K562 (cell line): ENCODE results near the gene ZCCHC24. TPM values are rescaled to one million over a fixed set of nuclear protein-coding genes. Genes with fewer than 3 reads are reported as not detected.

Experiments used
- CREB1 ChIP-seq, 2 experiments: sonication (generic) in 1 of 2; formaldehyde crosslinking in 1 of 2; IDR thresholded peaks; 2 replicates each; pipeline versions ENCODE4 v1.6.1 to v1.8.0; 2012 to 2022; ENCODE audit warnings: inconsistent platforms in 1 of 2, mild to moderate bottlenecking in 1 of 2, missing genetic modification reagents in 1 of 2, moderate library complexity in 1 of 2
- DIDO1 ChIP-seq: fragments of 450-650 bp; IDR thresholded peaks from 2 replicates; pipeline ENCODE4 v1.6.1; 2016; ENCODE audit warnings: low read depth, missing biosample characterization, missing genetic modification characterization
- HMG20B ChIP-seq: fragments of 250-450 bp; sonication (Bioruptor Pico); IDR thresholded peaks from 2 replicates; pipeline ENCODE4 v1.5.0; 2021; ENCODE audit warnings: mild to moderate bottlenecking
- MYBL2 ChIP-seq, 2 experiments: fragments of 450-650 bp in 1 of 2; sonication (generic) in 1 of 2; formaldehyde crosslinking in 1 of 2; IDR thresholded peaks; 2 replicates each; pipeline versions ENCODE4 v1.6.1 to v1.8.1; 2017 to 2022; ENCODE audit warnings: borderline replicate concordance in 1 of 2, inconsistent platforms in 1 of 2, low read depth in 1 of 2, mild to moderate bottlenecking in 1 of 2, missing genetic modification reagents in 1 of 2, moderate library complexity in 1 of 2
- NR1H2 ChIP-seq: sonication (generic); formaldehyde crosslinking; IDR thresholded peaks from 2 replicates; pipeline ENCODE4 v1.4.0; 2020; ENCODE audit warnings: mild to moderate bottlenecking, missing genetic modification reagents
- PATZ1 ChIP-seq: fragments of 250-450 bp; sonication (Bioruptor Pico); IDR thresholded peaks from 2 replicates; pipeline ENCODE4 v1.5.0; 2020; ENCODE audit warnings: mild to moderate bottlenecking, borderline replicate concordance
- SMARCA5 ChIP-seq: fragments of 450-650 bp; IDR thresholded peaks from 2 replicates; pipeline ENCODE4 v1.6.1; 2016
- TBL1XR1 ChIP-seq, 2 experiments: IDR thresholded peaks; 2 replicates each; pipeline ENCODE4 v1.6.1; 2012; ENCODE audit warnings: improper control_type of control experiment in 2 of 2, low read length in 2 of 2, mild to moderate bottlenecking in 1 of 2
- ZNF197 ChIP-seq: fragments of 200-800 bp; sonication (Bioruptor generic); IDR thresholded peaks from 2 replicates; pipeline ENCODE4 v1.6.1; 2016; ENCODE audit warnings: low read depth, missing genetic modification characterization, missing compliant biosample characterization
- ZNF3 ChIP-seq: fragments of 250-450 bp; sonication (Bioruptor Pico); IDR thresholded peaks from 2 replicates; pipeline ENCODE4 v1.5.0; 2021; ENCODE audit warnings: mild to moderate bottlenecking, moderate library complexity
- ZNF398 ChIP-seq: fragments of 250-450 bp; sonication (Bioruptor Pico); IDR thresholded peaks from 2 replicates; pipeline ENCODE4 v1.8.0; 2021; ENCODE audit warnings: moderate library complexity, mild to moderate bottlenecking, inconsistent platforms
- ZNF655 ChIP-seq: fragments of 250-450 bp; sonication (Bioruptor Pico); IDR thresholded peaks from 2 replicates; pipeline ENCODE4 v1.5.0; 2021
- ZNF668 ChIP-seq: fragments of 250-450 bp; sonication (Bioruptor Pico); IDR thresholded peaks from 2 replicates; pipeline ENCODE4 v1.8.0; 2022; ENCODE audit warnings: mild to moderate bottlenecking, inconsistent platforms
- polyA plus RNA-seq, 8 experiments: library from polyadenylated mRNA; depleted of rRNA in 4 of 8; stranded (reverse) in 5 of 8; unstranded in 3 of 8; fragments of >200 nt; fragmentation: Nextera tagmentation in 2 of 8; fragmentation: Illumina TruSeq in 1 of 8; extraction: Ambion mirVana in 2 of 8; extraction: Trizol in 1 of 8; gene quantifications; 2 replicates each; pipeline versions ENCODE4 v1.2.1 to v1.2.3, GENCODE V29; 2011 to 2014; ENCODE audit warnings: inconsistent platforms in 1 of 8, missing spikeins in 1 of 8
- total RNA-seq, 7 experiments: library from RNA; depleted of rRNA in 6 of 7; stranded (reverse); fragments of >200 nt in 6 of 7; fragmentation: Illumina TruSeq in 2 of 7; extraction: Trizol in 2 of 7; gene quantifications; 2 replicates each; pipeline versions ENCODE4 v1.2.1 to v1.2.3, GENCODE V29; 2011 to 2021; ENCODE audit warnings: low replicate concordance in 1 of 7
- TF ChIP-seq, protein P1 (sequence below): fragments of 450-650 bp; IDR thresholded peaks from 2 replicates; pipeline ENCODE4 v1.6.1; 2016; ENCODE audit warnings: missing biosample characterization, missing genetic modification characterization
- TF ChIP-seq, protein P2 (sequence below), 3 experiments: fragments of 200-800 bp in 1 of 3; fragments of 250-450 bp in 1 of 3; fragments of 450-650 bp in 1 of 3; sonication (Bioruptor Pico) in 1 of 3; sonication (Bioruptor generic) in 1 of 3; formaldehyde crosslinking in 1 of 3; IDR thresholded peaks; 2 replicates each; pipeline versions ENCODE4 v1.6.1 to v1.8.0; 2016 to 2022; ENCODE audit warnings: mild to moderate bottlenecking in 2 of 3, missing genetic modification characterization in 2 of 3, missing compliant biosample characterization in 1 of 3, moderate library complexity in 1 of 3

ZCCHC24 gene
- total and polyA plus RNA-seq, 9 of the 15 experiments (the other 6 are each of a cell fraction or from before 2014, with no cell fraction given), result 0.84 to 11.0 (median 4.6) TPM

- TF ChIP-seq ZNF398 (no peak), HMG20B (CRISPR knock-in tag) (no peak), ZNF668 (CRISPR knock-in tag) (no peak), PATZ1 (CRISPR knock-in tag) (no peak), NR1H2 (CRISPR knock-in tag) (0 out of 2 replicates have a peak, but pooled peaks have one; percentile 86), ZNF655 (CRISPR knock-in tag) (no peak), ZNF3 (CRISPR knock-in tag) (no peak), SMARCA5 (no peak), TBL1XR1 (IDR thresholded peaks at IDR 0.05; ENCODE audit: low read length in 2 of 2) (peak in 1 of 2 experiments; percentile 11; a peak in 2 of 4 replicates), MYBL2 (IDR thresholded peaks at IDR 0.05; ENCODE audit: low read depth) (no peak), MYBL2 (CRISPR knock-in tag; IDR thresholded peaks at IDR 0.05; ENCODE audit: borderline replicate concordance) (no peak), ZNF197 (no peak), CREB1 (IDR thresholded peaks at IDR 0.05) (peak; percentile 48), CREB1 (CRISPR knock-in tag; IDR thresholded peaks at IDR 0.05) (0 out of 2 replicates have a peak, but pooled peaks have one; percentile 37), DIDO1 (tag) (no peak)
- TF ChIP-seq, protein P1, sequence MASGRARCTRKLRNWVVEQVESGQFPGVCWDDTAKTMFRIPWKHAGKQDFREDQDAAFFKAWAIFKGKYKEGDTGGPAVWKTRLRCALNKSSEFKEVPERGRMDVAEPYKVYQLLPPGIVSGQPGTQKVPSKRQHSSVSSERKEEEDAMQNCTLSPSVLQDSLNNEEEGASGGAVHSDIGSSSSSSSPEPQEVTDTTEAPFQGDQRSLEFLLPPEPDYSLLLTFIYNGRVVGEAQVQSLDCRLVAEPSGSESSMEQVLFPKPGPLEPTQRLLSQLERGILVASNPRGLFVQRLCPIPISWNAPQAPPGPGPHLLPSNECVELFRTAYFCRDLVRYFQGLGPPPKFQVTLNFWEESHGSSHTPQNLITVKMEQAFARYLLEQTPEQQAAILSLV (tag), result no peak
- TF ChIP-seq, protein P2, sequence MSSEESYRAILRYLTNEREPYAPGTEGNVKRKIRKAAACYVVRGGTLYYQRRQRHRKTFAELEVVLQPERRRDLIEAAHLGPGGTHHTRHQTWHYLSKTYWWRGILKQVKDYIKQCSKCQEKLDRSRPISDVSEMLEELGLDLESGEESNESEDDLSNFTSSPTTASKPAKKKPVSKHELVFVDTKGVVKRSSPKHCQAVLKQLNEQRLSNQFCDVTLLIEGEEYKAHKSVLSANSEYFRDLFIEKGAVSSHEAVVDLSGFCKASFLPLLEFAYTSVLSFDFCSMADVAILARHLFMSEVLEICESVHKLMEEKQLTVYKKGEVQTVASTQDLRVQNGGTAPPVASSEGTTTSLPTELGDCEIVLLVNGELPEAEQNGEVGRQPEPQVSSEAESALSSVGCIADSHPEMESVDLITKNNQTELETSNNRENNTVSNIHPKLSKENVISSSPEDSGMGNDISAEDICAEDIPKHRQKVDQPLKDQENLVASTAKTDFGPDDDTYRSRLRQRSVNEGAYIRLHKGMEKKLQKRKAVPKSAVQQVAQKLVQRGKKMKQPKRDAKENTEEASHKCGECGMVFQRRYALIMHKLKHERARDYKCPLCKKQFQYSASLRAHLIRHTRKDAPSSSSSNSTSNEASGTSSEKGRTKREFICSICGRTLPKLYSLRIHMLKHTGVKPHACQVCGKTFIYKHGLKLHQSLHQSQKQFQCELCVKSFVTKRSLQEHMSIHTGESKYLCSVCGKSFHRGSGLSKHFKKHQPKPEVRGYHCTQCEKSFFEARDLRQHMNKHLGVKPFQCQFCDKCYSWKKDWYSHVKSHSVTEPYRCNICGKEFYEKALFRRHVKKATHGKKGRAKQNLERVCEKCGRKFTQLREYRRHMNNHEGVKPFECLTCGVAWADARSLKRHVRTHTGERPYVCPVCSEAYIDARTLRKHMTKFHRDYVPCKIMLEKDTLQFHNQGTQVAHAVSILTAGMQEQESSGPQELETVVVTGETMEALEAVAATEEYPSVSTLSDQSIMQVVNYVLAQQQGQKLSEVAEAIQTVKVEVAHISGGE (CRISPR knock-in tag; IDR thresholded peaks at IDR 0.05), result peak in 1 of 3 experiments; percentile 58; a peak in 2 of 6 replicates
Measured at GRCh38 chr10:79347226-79347893, 98.1 kb downstream of the ZCCHC24 start, which contains the start of gene PPIF (continued).
